HepG2 (cell line): Measurements from ENCODE around the gene CIAO2A. TPM values are rescaled to one million over a fixed set of nuclear protein-coding genes. Genes with fewer than 3 reads are reported as not detected.

Experiments used
- CCDC6 ChIP-seq: sonication (generic); formaldehyde crosslinking; IDR thresholded peaks from 2 replicates; pipeline ENCODE4 v1.8.1; 2022; ENCODE audit warnings: mild to moderate bottlenecking, missing genetic modification reagents, moderate library complexity
- DPF2 ChIP-seq: sonication (generic); formaldehyde crosslinking; IDR thresholded peaks from 2 replicates; pipeline ENCODE4 v1.4.0; 2020; ENCODE audit warnings: mild to moderate bottlenecking, low read depth, missing genetic modification reagents, borderline replicate concordance
- ETS1 ChIP-seq: sonication (generic); formaldehyde crosslinking; IDR thresholded peaks from 2 replicates; pipeline ENCODE4 v1.4.0; 2020; ENCODE audit warnings: missing genetic modification reagents
- ETV6 ChIP-seq: sonication (generic); formaldehyde crosslinking; conservative IDR thresholded peaks from 2 replicates; pipeline ENCODE4 v1.4.0; 2020; ENCODE audit warnings: missing genetic modification reagents
- FOXA3 ChIP-seq: IDR thresholded peaks from 2 replicates; pipeline ENCODE4 v1.6.1; 2016; ENCODE audit warnings: missing genetic modification reagents, missing compliant biosample characterization
- HHEX ChIP-seq: IDR thresholded peaks from 2 replicates; pipeline ENCODE4 v1.6.1; 2016; ENCODE audit warnings: control low read depth
- HOXA5 ChIP-seq: sonication (generic); formaldehyde crosslinking; IDR thresholded peaks from 2 replicates; pipeline ENCODE4 v1.4.0; 2020; ENCODE audit warnings: missing genetic modification reagents
- ISL2 ChIP-seq: sonication (generic); formaldehyde crosslinking; IDR thresholded peaks from 2 replicates; pipeline ENCODE4 v1.5.0; 2020; ENCODE audit warnings: missing genetic modification reagents
- KDM4B ChIP-seq: sonication (generic); formaldehyde crosslinking; IDR thresholded peaks from 2 replicates; pipeline ENCODE4 v1.4.0; 2020; ENCODE audit warnings: missing genetic modification reagents
- LRRFIP1 ChIP-seq: sonication (generic); formaldehyde crosslinking; conservative IDR thresholded peaks from 2 replicates; pipeline ENCODE4 v1.4.0; 2020; ENCODE audit warnings: missing genetic modification reagents
- MLXIP ChIP-seq: sonication (generic); formaldehyde crosslinking; IDR thresholded peaks from 2 replicates; pipeline ENCODE4 v1.9.0; 2021; ENCODE audit warnings: missing genetic modification reagents, borderline replicate concordance
- NFATC3 ChIP-seq: sonication (generic); formaldehyde crosslinking; IDR thresholded peaks from 2 replicates; pipeline ENCODE4 v1.5.1; 2020; ENCODE audit warnings: mild to moderate bottlenecking, missing genetic modification reagents
- NFYB ChIP-seq: sonication (generic); formaldehyde crosslinking; IDR thresholded peaks from 2 replicates; pipeline ENCODE4 v1.4.0; 2020; ENCODE audit warnings: missing genetic modification reagents
- NR0B2 ChIP-seq: sonication (generic); formaldehyde crosslinking; IDR thresholded peaks from 2 replicates; pipeline ENCODE4 v1.4.0; 2020; ENCODE audit warnings: mild to moderate bottlenecking, missing genetic modification reagents
- PHF5A ChIP-seq: IDR thresholded peaks from one replicate; pipeline ENCODE4 v1.6.1; 2018; ENCODE audit warnings: low read depth, missing genetic modification reagents; ENCODE audit not compliant: unreplicated experiment
- RFX3 ChIP-seq: IDR thresholded peaks from 2 replicates; pipeline ENCODE4 v1.6.1; 2016; ENCODE audit warnings: missing biosample characterization, missing genetic modification reagents
- ZNF275 ChIP-seq: sonication (generic); formaldehyde crosslinking; IDR thresholded peaks from 2 replicates; pipeline ENCODE4 v1.8.0; 2022; ENCODE audit warnings: missing genetic modification reagents, mild to moderate bottlenecking, inconsistent platforms, borderline replicate concordance
- ZNF772 ChIP-seq: sonication (generic); formaldehyde crosslinking; IDR thresholded peaks from 2 replicates; pipeline ENCODE4 v1.5.0; 2020; ENCODE audit warnings: mild to moderate bottlenecking, missing genetic modification reagents
- ZNF891 ChIP-seq: sonication (generic); formaldehyde crosslinking; IDR thresholded peaks from 2 replicates; pipeline ENCODE4 v1.5.0; 2020; ENCODE audit warnings: mild to moderate bottlenecking, missing genetic modification reagents
- ZSCAN25 ChIP-seq: sonication (generic); formaldehyde crosslinking; IDR thresholded peaks from 2 replicates; pipeline ENCODE4 v1.8.0; 2022; ENCODE audit warnings: mild to moderate bottlenecking, missing genetic modification reagents
- polyA plus RNA-seq, 8 experiments: library from polyadenylated mRNA; depleted of rRNA in 3 of 8; stranded (reverse) in 7 of 8; unstranded in 1 of 8; fragments of >200 nt; fragmentation: Illumina TruSeq in 4 of 8; extraction: Trizol in 4 of 8; gene quantifications; 2 replicates each; pipeline versions ENCODE4 v1.2.1 to v1.2.3, GENCODE V29; 2011 to 2016; ENCODE audit warnings: low read depth in 4 of 8, missing spikeins in 1 of 8, mixed read lengths in 1 of 8; ENCODE audit not compliant: insufficient read depth in 1 of 8
- total RNA-seq, 5 experiments: library from RNA; depleted of rRNA; stranded (reverse); fragments of >200 nt; fragmentation: Illumina TruSeq; extraction: Trizol; gene quantifications; 2 replicates each; pipeline ENCODE4 v1.2.3, GENCODE V29; 2016; ENCODE audit warnings: low read depth in 1 of 5

Gene CIAO2A
- total and polyA plus RNA-seq, 2 of the 13 experiments (the other 11 are each of a cell fraction or from before 2014, with no cell fraction given): 83.0 to 100 TPM

- TF ChIP-seq LRRFIP1 (CRISPR knock-in tag) (no peak), ETV6 (CRISPR knock-in tag) (no peak), MLXIP (no peak), ETS1 (CRISPR knock-in tag) (no peak), ZSCAN25 (CRISPR knock-in tag) (no peak), NFATC3 (CRISPR knock-in tag) (no peak), NFYB (CRISPR knock-in tag) (peak; percentile 57), KDM4B (CRISPR knock-in tag) (no peak), ISL2 (CRISPR knock-in tag) (peak; percentile 30), RFX3 (no peak), ZNF891 (CRISPR knock-in tag) (no peak), DPF2 (CRISPR knock-in tag) (no peak), HOXA5 (CRISPR knock-in tag) (peak; percentile 50; the same call in 1 of the 2 replicates), PHF5A (CRISPR knock-in tag) (no peak), HHEX (CRISPR knock-in tag) (no peak), NR0B2 (CRISPR knock-in tag) (no peak), ZNF772 (no peak; the same call in 1 of the 2 replicates), CCDC6 (CRISPR knock-in tag) (0 out of 2 replicates have a peak, but pooled peaks have one; percentile 49), FOXA3 (CRISPR knock-in tag) (peak; percentile 26; the same call in 1 of the 2 replicates), ZNF275 (no peak)
Observed at GRCh38 chr15:64093627-64094417, at the start of gene CIAO2A (continued).
